ENCODE measurements around the gene CTDSP1.

CTDSP1 gene

GRCh38 chr2:218400167-218400929 lies 680 bp downstream of the CTDSP1 start:
- peak; percentile 70 for DNase-seq

- DNase-seq: peak; percentile 59
Observed at GRCh38 chr2:218400930-218401881, 1.5 kb downstream of the CTDSP1 start.

GRCh38 chr2:218401890-218402289 lies 2.2 kb downstream of the CTDSP1 start:
- no peak for DNase-seq

- DNase-seq: no peak
Observed at GRCh38 chr2:218402491-218402901, 2.8 kb downstream of the CTDSP1 start.

- no peak for DNase-seq
Observed at GRCh38 chr2:218402911-218403411, 3.3 kb downstream of the CTDSP1 start.

GRCh38 chr2:218403810-218404209 lies 4.1 kb downstream of the CTDSP1 start:
- no peak for DNase-seq

DNA sequence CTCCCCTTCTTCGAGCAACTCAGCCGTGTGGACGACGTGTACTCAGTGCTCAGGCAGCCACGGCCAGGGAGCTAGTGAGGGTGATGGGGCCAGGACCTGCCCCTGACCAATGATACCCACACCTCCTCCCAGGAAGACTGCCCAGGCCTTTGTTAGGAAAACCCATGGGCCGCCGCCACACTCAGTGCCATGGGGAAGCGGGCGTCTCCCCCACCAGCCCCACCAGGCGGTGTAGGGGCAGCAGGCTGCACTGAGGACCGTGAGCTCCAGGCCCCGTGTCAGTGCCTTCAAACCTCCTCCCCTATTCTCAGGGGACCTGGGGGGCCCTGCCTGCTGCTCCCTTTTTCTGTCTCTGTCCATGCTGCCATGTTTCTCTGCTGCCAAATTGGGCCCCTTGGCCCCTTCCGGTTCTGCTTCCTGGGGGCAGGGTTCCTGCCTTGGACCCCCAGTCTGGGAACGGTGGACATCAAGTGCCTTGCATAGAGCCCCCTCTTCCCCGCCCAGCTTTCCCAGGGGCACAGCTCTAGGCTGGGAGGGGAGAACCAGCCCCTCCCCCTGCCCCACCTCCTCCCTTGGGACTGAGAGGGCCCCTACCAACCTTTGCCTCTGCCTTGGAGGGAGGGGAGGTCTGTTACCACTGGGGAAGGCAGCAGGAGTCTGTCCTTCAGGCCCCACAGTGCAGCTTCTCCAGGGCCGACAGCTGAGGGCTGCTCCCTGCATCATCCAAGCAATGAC lies 4.8 kb downstream of the CTDSP1 start:
- DNase-seq: peak; percentile 64

GRCh38 chr2:218405086-218405745 lies 5.5 kb downstream of the CTDSP1 start:
- peak; percentile 43 for DNase-seq

DNA sequence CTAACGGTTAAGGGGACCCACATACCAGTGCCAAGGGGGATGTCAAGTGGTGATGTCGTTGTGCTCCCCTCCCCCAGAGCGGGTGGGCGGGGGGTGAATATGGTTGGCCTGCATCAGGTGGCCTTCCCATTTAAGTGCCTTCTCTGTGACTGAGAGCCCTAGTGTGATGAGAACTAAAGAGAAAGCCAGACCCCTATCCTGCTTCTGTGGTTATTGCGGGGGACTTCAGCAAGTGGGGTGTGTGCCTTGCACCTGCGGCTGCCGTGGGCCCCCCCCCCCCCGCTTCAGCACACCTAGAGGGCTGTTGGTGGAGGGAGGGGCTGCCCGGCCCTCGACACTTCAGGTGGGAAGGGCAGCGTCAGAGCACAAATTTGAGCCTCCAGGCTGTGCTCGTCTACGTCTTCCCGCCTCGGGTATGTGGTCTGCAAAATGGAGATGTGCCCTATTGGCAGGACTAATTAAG lies 6.1 kb downstream of the CTDSP1 start:
- no peak for DNase-seq

GRCh38 chr2:218406209-218406948 lies 6.7 kb downstream of the CTDSP1 start:
- DNase-seq: peak; percentile 98

DNA sequence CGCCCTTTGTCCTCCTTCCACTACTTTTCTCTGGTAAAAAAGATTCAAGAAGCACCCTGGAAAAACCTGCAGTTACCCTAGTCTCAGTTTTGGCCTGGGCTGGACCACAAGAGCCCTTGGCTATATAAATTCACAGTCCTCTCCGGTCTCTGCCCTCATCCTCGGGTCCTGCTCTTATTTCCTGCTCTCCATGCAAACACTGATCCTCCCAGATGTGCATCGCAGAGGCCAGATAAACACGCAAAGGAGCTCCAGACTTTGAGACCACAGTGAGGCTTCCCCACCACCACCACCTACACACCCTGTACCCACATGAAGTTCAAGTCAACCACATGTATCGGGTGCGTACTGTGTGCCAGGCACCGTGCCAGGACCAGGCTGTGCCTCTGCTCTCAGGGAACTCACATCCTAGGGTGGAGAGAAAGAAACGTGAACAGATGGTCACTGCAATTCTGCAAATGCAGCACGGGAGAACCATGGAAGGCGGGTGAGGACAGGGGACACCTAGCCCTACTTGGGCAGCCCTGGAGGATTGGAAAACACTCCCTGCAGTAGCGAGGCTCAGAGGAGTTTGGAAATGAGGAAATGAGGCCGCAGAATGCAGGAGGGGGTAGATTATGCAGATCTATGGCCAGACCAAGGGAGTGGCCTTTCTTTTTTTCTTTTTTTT lies 7.4 kb downstream of the CTDSP1 start:
- DNase-seq: peak; percentile 80

- DNase-seq: no peak
Observed at GRCh38 chr2:218407717-218408116, 8.0 kb downstream of the CTDSP1 start.

- no peak for DNase-seq
Observed at GRCh38 chr2:218418321-218418716, 18.7 kb downstream of the CTDSP1 start.

- DNase-seq: no peak
Observed at GRCh38 chr2:218418717-218419458, 19.2 kb downstream of the CTDSP1 start, which contains the start of gene VIL1. Gene VIL1, plus strand, starts transcription at chr2:218419123. Its CDS starts 4,656 bp downstream, at chr2:218423779.

DNA sequence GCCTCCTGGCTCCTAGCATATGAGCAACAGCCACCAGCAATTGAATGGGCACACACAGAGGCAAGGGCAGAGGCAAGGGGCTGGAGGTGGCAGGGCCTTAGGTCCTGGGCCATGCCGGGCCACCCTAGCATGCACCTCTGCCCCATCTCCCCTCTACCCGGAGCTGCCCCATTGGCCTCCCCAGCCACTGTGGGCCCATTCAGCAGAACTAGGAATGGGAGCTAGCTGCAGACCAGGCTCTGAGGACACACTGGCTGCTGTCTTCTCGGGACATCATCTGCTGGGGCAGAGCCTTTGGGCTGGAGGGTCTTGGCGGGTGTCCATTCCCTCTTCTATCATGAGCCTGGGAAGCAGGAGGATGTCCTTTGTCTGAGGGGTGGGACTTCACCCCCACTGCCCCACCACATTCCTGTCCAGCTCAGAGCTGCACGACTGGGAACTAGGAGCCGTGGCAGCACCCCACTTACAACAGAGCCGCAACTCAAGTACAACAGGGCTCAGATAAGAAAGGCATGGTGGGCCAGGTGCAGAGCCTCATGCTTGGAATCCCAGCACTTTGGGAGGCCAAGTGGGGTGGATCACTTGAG lies 20.1 kb downstream of the CTDSP1 start:
- no peak for DNase-seq

DNA sequence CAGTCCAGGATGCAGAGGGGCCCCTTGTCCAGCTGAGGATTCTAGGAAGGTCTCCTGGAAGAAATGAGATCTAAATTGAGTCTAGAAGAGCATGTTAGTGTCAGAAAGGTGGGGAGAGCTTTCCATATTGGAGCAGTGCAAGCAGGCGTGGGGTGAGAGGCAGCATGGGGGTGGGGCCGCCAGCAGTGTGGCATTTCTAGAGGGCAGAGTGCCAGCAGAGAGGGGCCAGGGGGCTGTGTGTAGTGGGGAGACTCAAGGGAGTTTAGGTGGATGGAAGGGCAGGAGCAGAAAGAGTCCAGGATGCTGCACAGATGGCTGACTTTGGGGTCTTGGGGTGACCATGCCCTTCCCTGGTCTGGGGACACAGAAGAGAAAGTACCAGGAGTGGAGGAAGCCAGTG lies 21.4 kb downstream of the CTDSP1 start:
- peak; percentile 19 for DNase-seq

DNA sequence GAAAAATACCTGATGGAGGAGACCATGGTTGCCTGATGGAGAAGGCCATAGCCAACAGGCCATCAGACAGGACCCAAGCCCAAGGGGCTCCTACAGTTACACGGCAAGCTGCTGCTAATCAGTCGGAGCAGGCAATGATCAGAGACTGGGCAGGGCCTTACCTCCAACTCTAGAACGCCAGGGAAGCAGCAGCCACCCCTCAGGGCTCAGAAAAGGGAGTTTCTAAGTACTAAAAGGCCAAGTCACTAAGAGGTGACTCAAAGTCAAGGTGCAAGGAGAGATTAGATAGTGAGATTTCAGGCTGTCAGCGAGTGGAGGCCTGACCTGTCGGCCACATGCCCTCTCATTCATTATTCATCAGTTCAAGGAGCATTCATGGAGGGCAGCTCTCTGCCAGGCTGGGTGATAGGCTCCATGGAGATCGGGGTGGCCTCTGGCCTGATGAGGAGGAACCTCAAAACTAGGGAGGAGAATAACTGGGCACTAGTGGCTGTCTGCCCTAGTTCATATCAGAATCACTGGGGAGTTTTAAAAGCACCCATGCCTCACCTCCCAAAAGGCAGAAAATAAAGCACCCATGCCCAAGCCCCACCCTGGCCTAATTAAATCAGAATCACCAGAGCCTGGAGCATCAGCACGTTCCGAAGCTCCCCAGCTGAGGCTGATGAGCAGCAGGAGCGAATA lies 22.9 kb downstream of the CTDSP1 start:
- DNase-seq: peak; percentile 20

DNA sequence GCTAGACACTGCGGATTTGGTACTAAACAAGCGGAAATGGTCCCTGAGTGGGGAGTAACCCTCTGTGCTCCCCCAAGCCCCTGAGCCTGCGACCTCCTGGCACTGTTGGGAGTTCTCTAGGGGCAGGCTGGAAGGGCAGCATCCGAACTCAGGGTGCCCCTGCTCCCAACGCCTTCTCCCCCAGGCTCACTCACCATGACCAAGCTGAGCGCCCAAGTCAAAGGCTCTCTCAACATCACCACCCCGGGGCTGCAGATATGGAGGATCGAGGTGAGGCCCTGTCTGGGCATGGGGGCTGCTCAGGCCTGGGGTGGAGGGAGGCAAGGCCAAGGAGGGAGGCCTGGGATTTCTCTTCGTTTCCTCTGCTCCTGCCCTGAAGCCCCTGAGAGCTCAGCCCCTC lies 23.9 kb downstream of the CTDSP1 start:
- DNase-seq: peak; percentile 25

- DNase-seq: no peak
Observed at GRCh38 chr2:218425531-218425930, 25.9 kb downstream of the CTDSP1 start.
